A549 (cell line): ENCODE data around the gene GRIK4.

Experiments used
- ELK1 ChIP-seq: fragments of 150-350 bp; IDR thresholded peaks from 2 replicates; pipeline ENCODE4 v1.6.1; 2014; ENCODE audit warnings: low read depth, mild to moderate bottlenecking, low read length
- JUNB ChIP-seq: fragments of >200 bp; sonication (Bioruptor Twin); formaldehyde crosslinking; IDR thresholded peaks from 2 replicates; pipeline ENCODE4 v1.6.1; 2016
- POLR2A ChIP-seq: IDR thresholded peaks from 2 replicates; pipeline ENCODE4 v1.6.1; 2012; ENCODE audit warnings: mild to moderate bottlenecking, low read length
- REST ChIP-seq: fragments of 200-600 bp; sonication (generic); IDR thresholded peaks from 2 replicates; pipeline ENCODE4 v1.6.1; 2016; ENCODE audit warnings: antibody characterized with exemption, mild to moderate bottlenecking, moderate library complexity
- TFCP2L1 ChIP-seq: fragments of 250-450 bp; sonication (Bioruptor Pico); IDR thresholded peaks from 2 replicates; pipeline ENCODE4 v1.5.0; 2021; ENCODE audit warnings: mild to moderate bottlenecking
- ZNF302 ChIP-seq: fragments of 250-450 bp; sonication (Bioruptor Pico); IDR thresholded peaks from 2 replicates; pipeline ENCODE4 v1.9.0; 2021; ENCODE audit warnings: inconsistent platforms, mild to moderate bottlenecking, moderate library complexity

- TF ChIP-seq ZNF302 (CRISPR knock-in tag), result no peak
- no peak for TF ChIP-seq ELK1
- TF ChIP-seq REST, result no peak
- no peak for TF ChIP-seq POLR2A
- no peak for TF ChIP-seq TFCP2L1 (CRISPR knock-in tag)
- no peak for TF ChIP-seq JUNB
Measured at GRCh38 chr11:120707098-120707497, 195.6 kb downstream of the GRIK4 start.
